Dendritic cell treated with granulocyte-macrophage colony-stimulating factor and Interleukin-4, amounts not matched to agents 40 ng/mL and 50 ng/mL, for 4 days (primary cell): ENCODE data around the gene PEX10.

Experiments
- H3K27ac Mint-ChIP-seq: one replicate; pipeline ENCODE4 v1.8.0; 2022; ENCODE audit warnings: mild to moderate bottlenecking, mixed read lengths
- H3K27me3 Mint-ChIP-seq: one replicate; pipeline ENCODE4 v1.8.0; 2022; ENCODE audit warnings: mild to moderate bottlenecking, mixed read lengths
- H3K36me3 Mint-ChIP-seq: one replicate; pipeline ENCODE4 v1.8.0; 2022; ENCODE audit warnings: low read depth, mixed read lengths
- H3K4me1 Mint-ChIP-seq: one replicate; pipeline ENCODE4 v1.8.0; 2022; ENCODE audit warnings: low read depth, mixed read lengths
- H3K4me3 Mint-ChIP-seq: one replicate; pipeline ENCODE4 v1.8.0; 2022; ENCODE audit warnings: mild to moderate bottlenecking, moderate library complexity, mixed read lengths
- H3K9me3 Mint-ChIP-seq: one replicate; pipeline ENCODE4 v1.8.0; 2022; ENCODE audit warnings: mixed read lengths
- intact Hi-C: fragments of 100-400 bp; cut with micrococcal nuclease; formaldehyde crosslinking; loops from one replicate; pipeline ENCODE4 v1.15.0; 2022

PEX10 gene

DNA sequence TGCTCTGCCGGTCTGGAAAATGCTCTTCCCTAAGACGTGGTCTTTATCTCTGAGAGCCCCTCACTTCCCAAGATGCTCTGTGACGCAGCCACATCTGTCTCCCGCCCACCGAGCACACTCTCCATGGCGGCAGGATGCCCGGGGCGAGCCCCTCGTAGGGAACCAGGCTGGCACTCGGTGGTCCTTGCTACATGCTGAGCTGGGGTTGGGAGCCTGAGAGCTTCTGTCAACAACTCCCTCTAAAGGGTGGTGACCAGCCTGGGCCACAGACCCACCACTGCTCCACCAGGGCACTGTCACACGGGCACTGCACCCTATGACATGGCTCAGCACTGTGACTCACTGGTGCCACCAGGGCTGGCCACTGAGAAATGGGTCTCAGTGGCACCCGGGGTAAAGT, 2.6 kb downstream of the PEX10 start:
- H3K9me3 Mint-ChIP-seq: no peaks in the 10 kb centered on the region

DNA sequence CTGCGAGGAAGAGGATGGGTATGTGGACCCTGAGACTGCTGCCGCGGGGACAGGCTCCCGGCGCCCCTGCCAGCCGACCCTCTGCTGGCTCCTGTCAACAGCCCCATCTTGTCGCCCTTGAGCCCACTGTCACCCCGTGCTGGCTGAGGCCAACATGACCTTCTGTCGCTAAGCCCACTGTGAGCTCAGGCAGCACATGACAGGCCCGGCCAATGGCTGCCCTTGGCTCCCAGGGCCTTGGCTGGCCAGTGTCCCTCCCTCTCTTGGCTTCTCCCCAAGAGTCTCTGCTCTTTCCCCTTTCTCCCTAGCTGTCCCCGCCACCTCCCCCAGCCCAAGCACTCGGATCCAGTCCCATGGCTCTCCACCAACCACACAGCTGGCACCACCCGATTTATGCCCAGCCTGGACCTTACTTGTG, 3.5 kb downstream of the PEX10 start:
- intact Hi-C loops: no loop called here
- H3K36me3 Mint-ChIP-seq: peaks cover 65% of the 10 kb centered on the region
- peaks cover 17% of the 10 kb centered on the region for H3K4me1 Mint-ChIP-seq

More for the DNA sequence above, 2.6 kb downstream of the PEX10 start:
- H3K27me3 Mint-ChIP-seq: peaks cover 9% of the 10 kb centered on the region
- intact Hi-C loops: no loop called here
- H3K4me1 Mint-ChIP-seq: peaks cover 25% of the 10 kb centered on the region
- H3K36me3 Mint-ChIP-seq: peaks cover 56% of the 10 kb centered on the region
- no peak overlapping the region for H3K4me3 Mint-ChIP-seq
- H3K27ac Mint-ChIP-seq: no peak overlapping the region

GRCh38 chr1:2408456-2408855, 3.9 kb downstream of the PEX10 start:
- Mint-ChIP-seq H3K4me3 (no peak overlapping the region), H3K27me3 (no peaks in the 10 kb centered on the region), H3K9me3 (no peaks in the 10 kb centered on the region), H3K27ac (no peak overlapping the region), H3K36me3 (peaks cover 69% of the 10 kb centered on the region), H3K4me1 (peaks cover 16% of the 10 kb centered on the region)
- intact Hi-C loops: no loop called here

More for the DNA sequence above, 3.5 kb downstream of the PEX10 start:
- Mint-ChIP-seq H3K27ac (no peak overlapping the region), H3K27me3 (no peaks in the 10 kb centered on the region), H3K4me3 (no peak overlapping the region), H3K9me3 (no peaks in the 10 kb centered on the region)

- peaks cover 16% of the 10 kb centered on the region for H3K4me1 Mint-ChIP-seq
- H3K36me3 Mint-ChIP-seq: peaks cover 74% of the 10 kb centered on the region
- intact Hi-C loops: no loop called here
- H3K27ac Mint-ChIP-seq: no peak overlapping the region
- H3K27me3 Mint-ChIP-seq: no peaks in the 10 kb centered on the region
- no peak overlapping the region for H3K4me3 Mint-ChIP-seq
- H3K9me3 Mint-ChIP-seq: no peaks in the 10 kb centered on the region
Observed at GRCh38 chr1:2407991-2408275, 4.4 kb downstream of the PEX10 start.

GRCh38 chr1:2407166-2407990, 5.0 kb downstream of the PEX10 start:
- no peak overlapping the region for H3K27ac Mint-ChIP-seq

GRCh38 chr1:2406451-2407041, 5.8 kb downstream of the PEX10 start:
- H3K4me1 Mint-ChIP-seq: peaks cover 13% of the 10 kb centered on the region
- H3K4me3 Mint-ChIP-seq: no peak overlapping the region
- H3K27ac Mint-ChIP-seq: no peak overlapping the region
- H3K9me3 Mint-ChIP-seq: no peaks in the 10 kb centered on the region
- no peaks in the 10 kb centered on the region for H3K27me3 Mint-ChIP-seq
- intact Hi-C loops: no loop called here
- H3K36me3 Mint-ChIP-seq: peaks cover 88% of the 10 kb centered on the region

More at GRCh38 chr1:2407166-2407990, 5.0 kb downstream of the PEX10 start:
- H3K4me1 Mint-ChIP-seq: peaks cover 16% of the 10 kb centered on the region
- H3K4me3 Mint-ChIP-seq: no peak overlapping the region
- no peaks in the 10 kb centered on the region for H3K27me3 Mint-ChIP-seq
- H3K9me3 Mint-ChIP-seq: no peaks in the 10 kb centered on the region
- peaks cover 80% of the 10 kb centered on the region for H3K36me3 Mint-ChIP-seq
- intact Hi-C loops: no loop called here

- Mint-ChIP-seq H3K4me3 (no peak overlapping the region), H3K9me3 (no peaks in the 10 kb centered on the region), H3K4me1 (peaks cover 5% of the 10 kb centered on the region), H3K27me3 (no peaks in the 10 kb centered on the region), H3K36me3 (peaks cover 96% of the 10 kb centered on the region), H3K27ac (no peak overlapping the region)
- intact Hi-C loops: no loop called here
Observed at GRCh38 chr1:2405588-2406295, 6.6 kb downstream of the PEX10 start.

DNA sequence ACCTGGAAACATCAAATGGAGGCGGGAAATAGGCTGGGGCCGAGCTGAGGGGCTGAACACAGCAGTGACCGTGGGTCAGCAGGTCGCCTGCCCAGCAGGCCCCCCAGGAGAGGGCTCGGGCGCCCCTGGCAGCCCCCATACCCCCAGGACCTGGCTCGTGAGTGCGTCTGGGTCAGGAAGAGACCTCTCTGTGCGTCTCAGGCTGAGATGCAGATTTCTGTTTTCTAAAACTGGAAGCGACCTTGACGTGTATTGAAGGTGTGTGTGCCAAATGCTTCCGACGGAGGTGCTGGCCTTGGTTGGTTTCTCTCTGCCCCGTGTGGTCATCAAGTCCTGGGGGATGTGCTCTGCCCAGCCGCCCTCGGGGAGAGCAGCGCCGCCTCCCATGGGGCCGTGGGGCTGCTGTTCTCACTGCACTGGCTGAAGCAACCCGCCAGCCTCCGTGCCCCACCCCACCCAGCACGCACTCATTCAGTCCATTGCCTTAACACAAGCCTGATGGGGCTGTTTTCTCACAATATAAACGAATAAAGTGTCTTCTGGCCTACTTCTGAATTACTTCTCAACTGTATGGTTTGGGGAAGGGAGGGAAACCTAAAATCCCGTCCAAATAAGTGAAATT, 7.4 kb downstream of the PEX10 start:
- no peak overlapping the region for H3K27ac Mint-ChIP-seq
- H3K4me3 Mint-ChIP-seq: no peak overlapping the region
- no peaks in the 10 kb centered on the region for H3K27me3 Mint-ChIP-seq
- H3K36me3 Mint-ChIP-seq: peaks cover 100% of the 10 kb centered on the region
- H3K4me1 Mint-ChIP-seq: peaks cover 4% of the 10 kb centered on the region
- H3K9me3 Mint-ChIP-seq: no peaks in the 10 kb centered on the region
- intact Hi-C loops: no loop called here

GRCh38 chr1:2404142-2404889, 8.0 kb downstream of the PEX10 start:
- Mint-ChIP-seq H3K4me3 (no peak overlapping the region), H3K27me3 (no peaks in the 10 kb centered on the region), H3K36me3 (peaks cover 100% of the 10 kb centered on the region), H3K4me1 (peaks cover 4% of the 10 kb centered on the region), H3K27ac (no peak overlapping the region), H3K9me3 (no peaks in the 10 kb centered on the region)
- intact Hi-C loops: no loop called here

DNA sequence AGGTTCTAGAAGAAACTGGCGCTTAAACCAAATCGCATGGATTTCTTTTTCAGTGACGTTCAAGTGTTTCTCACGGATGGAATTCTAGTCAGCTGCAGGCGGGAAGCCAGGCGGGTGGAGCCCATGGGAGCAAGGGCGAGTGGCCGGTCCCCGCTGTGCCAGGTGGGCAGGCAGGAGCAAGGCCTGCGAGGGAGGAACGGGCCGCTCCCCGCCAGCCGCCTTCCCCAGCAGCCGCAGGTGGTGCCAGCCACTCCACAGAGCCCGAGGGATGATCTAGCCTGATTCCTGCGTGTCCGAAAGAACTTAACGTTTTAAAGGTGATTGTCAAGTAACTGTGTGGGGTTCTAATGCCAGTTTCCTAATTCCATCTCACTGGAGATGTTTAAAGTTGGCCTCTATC, 9.1 kb downstream of the PEX10 start:
- Mint-ChIP-seq H3K9me3 (no peaks in the 10 kb centered on the region), H3K27ac (no peak overlapping the region), H3K36me3 (peaks cover 100% of the 10 kb centered on the region), H3K27me3 (no peaks in the 10 kb centered on the region), H3K4me3 (no peak overlapping the region), H3K4me1 (peaks cover 4% of the 10 kb centered on the region)
- intact Hi-C loops: no loop called here

- intact Hi-C loops: no loop called here
- Mint-ChIP-seq H3K4me1 (peaks cover 4% of the 10 kb centered on the region), H3K36me3 (peaks cover 100% of the 10 kb centered on the region), H3K4me3 (no peak overlapping the region), H3K27me3 (no peaks in the 10 kb centered on the region), H3K9me3 (no peaks in the 10 kb centered on the region), H3K27ac (no peak overlapping the region)
Observed at GRCh38 chr1:2402420-2402819, 9.9 kb downstream of the PEX10 start.

DNA sequence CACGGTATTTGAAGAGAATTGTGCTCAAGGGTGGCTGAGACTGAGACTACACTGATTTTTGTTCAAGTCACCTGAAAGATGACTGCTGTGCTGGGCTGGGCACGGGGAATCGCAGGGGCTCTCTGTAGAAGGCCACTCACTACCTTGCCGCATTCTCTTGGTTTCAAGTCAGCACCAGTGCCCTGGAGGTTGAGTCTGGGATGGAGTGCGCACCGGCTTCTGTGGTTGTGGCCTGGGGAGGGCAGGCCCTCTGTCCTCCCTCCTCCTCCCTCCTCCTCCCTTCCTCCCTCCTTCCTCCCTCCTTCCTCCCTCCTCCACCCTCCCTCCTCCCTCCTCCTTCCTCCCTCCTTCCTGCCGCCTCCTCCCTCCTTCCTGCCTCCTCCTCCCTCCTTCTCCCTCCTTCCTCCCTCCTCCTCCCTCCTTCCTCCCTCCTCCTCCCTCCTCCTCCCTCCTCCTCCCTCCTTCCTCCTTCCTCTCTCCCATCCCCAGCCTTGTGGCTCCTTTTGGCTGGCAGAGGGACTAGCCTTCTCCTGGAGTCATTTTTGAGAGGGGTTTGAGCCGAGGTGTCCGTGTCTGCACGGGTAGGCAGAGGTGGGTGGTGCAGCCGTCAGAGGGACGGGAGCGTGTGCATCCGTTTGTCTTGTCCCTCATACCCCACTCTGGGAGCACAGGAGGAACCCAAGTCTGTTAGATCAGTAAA, 11.3 kb downstream of the PEX10 start:
- no peaks in the 10 kb centered on the region for H3K27me3 Mint-ChIP-seq
- no peaks in the 10 kb centered on the region for H3K9me3 Mint-ChIP-seq
- H3K27ac Mint-ChIP-seq: no peak overlapping the region
- H3K4me1 Mint-ChIP-seq: peaks cover 4% of the 10 kb centered on the region
- intact Hi-C loops: no loop called here
- peaks cover 100% of the 10 kb centered on the region for H3K36me3 Mint-ChIP-seq
- H3K4me3 Mint-ChIP-seq: no peak overlapping the region

DNA sequence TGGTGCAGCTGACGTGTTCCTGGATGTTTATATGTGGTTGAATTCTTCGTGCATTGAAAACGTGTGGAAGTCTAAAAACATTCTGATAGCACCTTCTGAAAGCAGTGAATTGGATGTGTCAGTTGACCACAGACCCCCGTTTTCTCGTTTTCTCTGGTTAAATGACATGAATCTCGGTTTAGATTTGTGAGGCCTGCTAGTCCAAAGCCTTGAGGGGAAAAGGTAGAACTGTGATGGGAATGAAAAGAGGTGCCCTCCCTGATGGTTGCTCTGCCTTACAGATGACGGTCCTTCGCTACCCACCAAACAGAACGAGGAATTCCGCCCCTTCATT, 11.8 kb downstream of the PEX10 start:
- Mint-ChIP-seq H3K36me3 (peaks cover 100% of the 10 kb centered on the region), H3K27ac (no peak overlapping the region), H3K9me3 (no peaks in the 10 kb centered on the region), H3K4me1 (peaks cover 5% of the 10 kb centered on the region), H3K27me3 (no peaks in the 10 kb centered on the region), H3K4me3 (no peak overlapping the region)
- intact Hi-C loops: no loop called here
